HG03575 (cell line): ENCODE results near the gene JKAMP.

Experiments
- ATAC-seq: cut with Tn5 transposase; IDR thresholded peaks from one replicate; pipeline ENCODE4 v1.9.1; 2021; ENCODE audit not compliant: unreplicated experiment, insufficient number of reproducible peaks, low FRiP score; ENCODE audit errors: extremely low read depth

The JKAMP gene

GRCh38 chr14:59530349-59530748, 46.0 kb downstream of the JKAMP start:
- ATAC-seq: no peak

- ATAC-seq: no peak
These were observed 48.1 kb downstream of the JKAMP start for GRCh38 chr14:59532419-59532818.

- ATAC-seq: no peak
These were observed 50.2 kb downstream of the JKAMP start for GRCh38 chr14:59534361-59534987.

- no peak for ATAC-seq
These were observed 53.2 kb downstream of the JKAMP start for GRCh38 chr14:59537476-59537875.

GRCh38 chr14:59538936-59539335, 54.6 kb downstream of the JKAMP start:
- ATAC-seq: no peak

- ATAC-seq: no peak
These were observed 56.5 kb downstream of the JKAMP start for GRCh38 chr14:59540852-59541251.

- ATAC-seq: no peak
These were observed 57.4 kb downstream of the JKAMP start for GRCh38 chr14:59541731-59542130.

GRCh38 chr14:59543873-59544272, 59.6 kb downstream of the JKAMP start:
- ATAC-seq: no peak

GRCh38 chr14:59547310-59547709, 63.0 kb downstream of the JKAMP start:
- no peak for ATAC-seq
